Activated CD8-positive, alpha-beta memory T cell treated with anti-CD3 and anti-CD28 coated beads for 1 hour (primary cell): ENCODE data around the gene SH3RF3.

Experiments
- DNase-seq, 2 donors: peaks; one replicate each; pipeline ENCODE4 v3.0.0-alpha.2; 2020; ENCODE audit warnings: low read depth in 1 of 2; ENCODE audit errors: extremely low read depth in 1 of 2

SH3RF3 gene

GRCh38 chr2:109322641-109323040 is 193.6 kb downstream of the SH3RF3 start:
- no peak for DNase-seq

- no peak for DNase-seq
These were observed 195.9 kb downstream of the SH3RF3 start for GRCh38 chr2:109324861-109325260.

- DNase-seq: no peak
These were observed 196.6 kb downstream of the SH3RF3 start for GRCh38 chr2:109325570-109325969.

GRCh38 chr2:109326306-109326705 is 197.3 kb downstream of the SH3RF3 start:
- DNase-seq: no peak

GRCh38 chr2:109330056-109330455 is 201.1 kb downstream of the SH3RF3 start:
- DNase-seq: no peak

GRCh38 chr2:109331081-109331480 is 202.1 kb downstream of the SH3RF3 start:
- no peak for DNase-seq

- no peak for DNase-seq
These were observed 203.2 kb downstream of the SH3RF3 start for GRCh38 chr2:109331896-109332848.

- no peak for DNase-seq
These were observed 203.9 kb downstream of the SH3RF3 start for GRCh38 chr2:109332880-109333279.

- no peak for DNase-seq
These were observed 204.6 kb downstream of the SH3RF3 start for GRCh38 chr2:109333414-109334210.

- DNase-seq: no peak
These were observed 206.7 kb downstream of the SH3RF3 start for GRCh38 chr2:109335631-109336176.

- DNase-seq: no peak
These were observed 207.3 kb downstream of the SH3RF3 start for GRCh38 chr2:109336296-109336695.

GRCh38 chr2:109337221-109337620 is 208.2 kb downstream of the SH3RF3 start:
- DNase-seq: no peak

- DNase-seq: no peak
These were observed 210.5 kb downstream of the SH3RF3 start for GRCh38 chr2:109339519-109339966.

- no peak for DNase-seq
These were observed 211.4 kb downstream of the SH3RF3 start for GRCh38 chr2:109340381-109340780.

GRCh38 chr2:109341355-109342255 is 212.6 kb downstream of the SH3RF3 start:
- no peak for DNase-seq

- no peak for DNase-seq
These were observed 213.3 kb downstream of the SH3RF3 start for GRCh38 chr2:109342256-109342850.

- DNase-seq: no peak
These were observed 213.9 kb downstream of the SH3RF3 start for GRCh38 chr2:109342930-109343329.

- no peak for DNase-seq
These were observed 214.5 kb downstream of the SH3RF3 start for GRCh38 chr2:109343460-109343859.

- no peak for DNase-seq
These were observed 215.3 kb downstream of the SH3RF3 start for GRCh38 chr2:109344270-109344805.

- DNase-seq: no peak
These were observed 216.1 kb downstream of the SH3RF3 start for GRCh38 chr2:109345091-109345490.
